ENCODE results near the gene RETSAT.
A peak's percentile ranks its signal among the peaks of the same experiment; 100 is the strongest.

Gene RETSAT

DNA sequence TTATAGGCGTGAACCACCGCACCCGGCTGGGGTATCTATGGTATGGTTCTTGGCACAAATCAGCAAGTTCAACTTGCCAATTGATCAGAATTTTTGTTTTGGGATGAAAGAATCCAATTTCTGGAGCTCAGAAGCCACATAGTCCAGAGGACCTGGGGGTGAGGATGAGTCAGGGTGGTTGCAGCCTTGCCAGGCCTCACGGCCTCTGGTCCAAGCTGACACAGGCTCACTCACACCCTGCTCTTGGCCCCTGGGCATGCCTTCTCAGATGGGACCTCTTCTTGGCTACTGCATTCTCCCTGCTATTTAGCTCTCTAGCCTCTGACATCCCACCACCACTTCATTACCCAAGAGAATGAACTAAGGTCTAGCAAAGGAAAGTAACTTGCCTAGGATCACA, 39.5 kb upstream of the RETSAT start:
- Histone ChIP-seq H3K36me3 (ENCODE audit: low read length) (no peaks in the 10 kb centered on the region), H4K20me1 (ENCODE audit: low read depth, low read length) (no peaks in the 10 kb centered on the region), H3K27me3 (ENCODE audit: low read length) (no peaks in the 10 kb centered on the region), H3F3A (ENCODE audit: insufficient read depth) (no peaks in the 10 kb centered on the region), H3K9me2 (replicated peaks; ENCODE audit: insufficient read depth, low read length) (no peaks in the 10 kb centered on the region), H3K4me3 (ENCODE audit: insufficient read depth, low read length, poor library complexity, severe bottlenecking) (no peak overlapping the region), H3K79me2 (ENCODE audit: insufficient read depth, low read length) (no peaks in the 10 kb centered on the region), H3K9me3 (ENCODE audit: insufficient read depth, low read length) (no peaks in the 10 kb centered on the region), H3K9ac (ENCODE audit: low read length) (no peak overlapping the region), H3K4me2 (ENCODE audit: low read depth, low read length, poor library complexity, severe bottlenecking) (no peak overlapping the region), H2AFZ (ENCODE audit: low read depth, low read length, severe bottlenecking) (no peak overlapping the region), H3K27ac (ENCODE audit: low read depth, low read length) (no peak overlapping the region)
- TF ChIP-seq EZH2phosphoT487 (conservative IDR thresholded peaks at IDR 0.05; ENCODE audit: low read length) = no peak

DNA sequence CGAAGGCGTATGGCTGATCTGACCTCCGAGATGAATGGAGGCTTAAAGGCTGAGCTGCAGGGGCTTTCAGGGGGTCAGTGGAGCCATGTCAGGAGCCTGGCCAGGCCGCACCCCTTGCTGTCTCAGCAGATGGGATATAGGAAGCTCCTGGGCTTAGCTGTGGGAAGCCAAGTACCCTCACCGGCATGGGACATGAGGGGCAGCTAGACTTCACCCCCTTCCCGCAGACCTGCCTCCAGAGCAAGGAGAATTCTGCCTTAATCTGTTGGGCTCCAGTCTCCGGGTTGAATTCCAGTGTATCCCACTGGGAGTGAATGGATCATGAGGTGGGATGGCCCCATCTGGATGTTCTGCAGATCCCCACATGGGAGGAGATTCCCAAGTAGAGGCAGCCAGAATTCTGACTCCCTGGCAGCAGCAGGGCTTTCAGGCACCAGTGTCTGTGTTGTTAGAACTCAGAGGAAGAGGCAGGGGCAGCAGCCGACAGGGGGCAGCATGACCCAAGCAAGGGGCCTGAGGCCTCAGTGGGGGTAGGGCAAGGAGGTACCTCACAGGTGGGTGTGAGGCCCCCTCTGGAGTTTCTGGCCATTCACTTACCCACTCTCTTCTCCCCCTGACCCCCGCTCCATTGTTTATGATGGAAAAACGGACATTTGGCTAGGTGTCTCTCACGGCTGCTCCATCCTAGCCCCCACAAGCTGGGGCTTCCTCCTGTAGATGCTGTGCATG, 36.8 kb upstream of the RETSAT start:
- Histone ChIP-seq H3K9me2 (replicated peaks; ENCODE audit: insufficient read depth, low read length) (no peaks in the 10 kb centered on the region), H3F3A (ENCODE audit: insufficient read depth) (no peaks in the 10 kb centered on the region), H4K20me1 (ENCODE audit: low read depth, low read length) (no peaks in the 10 kb centered on the region), H3K27me3 (ENCODE audit: low read length) (no peaks in the 10 kb centered on the region), H3K4me2 (ENCODE audit: low read depth, low read length, poor library complexity, severe bottlenecking) (no peak overlapping the region), H3K36me3 (ENCODE audit: low read length) (no peaks in the 10 kb centered on the region), H3K9ac (ENCODE audit: low read length) (no peak overlapping the region), H2AFZ (ENCODE audit: low read depth, low read length, severe bottlenecking) (no peak overlapping the region), H3K9me3 (ENCODE audit: insufficient read depth, low read length) (no peaks in the 10 kb centered on the region), H3K79me2 (ENCODE audit: insufficient read depth, low read length) (no peaks in the 10 kb centered on the region), H3K4me3 (ENCODE audit: insufficient read depth, low read length, poor library complexity, severe bottlenecking) (no peak overlapping the region), H3K27ac (ENCODE audit: low read depth, low read length) (no peak overlapping the region)
- no peak for TF ChIP-seq EZH2phosphoT487 (conservative IDR thresholded peaks at IDR 0.05; ENCODE audit: low read length)
- TF ChIP-seq, protein P1, sequence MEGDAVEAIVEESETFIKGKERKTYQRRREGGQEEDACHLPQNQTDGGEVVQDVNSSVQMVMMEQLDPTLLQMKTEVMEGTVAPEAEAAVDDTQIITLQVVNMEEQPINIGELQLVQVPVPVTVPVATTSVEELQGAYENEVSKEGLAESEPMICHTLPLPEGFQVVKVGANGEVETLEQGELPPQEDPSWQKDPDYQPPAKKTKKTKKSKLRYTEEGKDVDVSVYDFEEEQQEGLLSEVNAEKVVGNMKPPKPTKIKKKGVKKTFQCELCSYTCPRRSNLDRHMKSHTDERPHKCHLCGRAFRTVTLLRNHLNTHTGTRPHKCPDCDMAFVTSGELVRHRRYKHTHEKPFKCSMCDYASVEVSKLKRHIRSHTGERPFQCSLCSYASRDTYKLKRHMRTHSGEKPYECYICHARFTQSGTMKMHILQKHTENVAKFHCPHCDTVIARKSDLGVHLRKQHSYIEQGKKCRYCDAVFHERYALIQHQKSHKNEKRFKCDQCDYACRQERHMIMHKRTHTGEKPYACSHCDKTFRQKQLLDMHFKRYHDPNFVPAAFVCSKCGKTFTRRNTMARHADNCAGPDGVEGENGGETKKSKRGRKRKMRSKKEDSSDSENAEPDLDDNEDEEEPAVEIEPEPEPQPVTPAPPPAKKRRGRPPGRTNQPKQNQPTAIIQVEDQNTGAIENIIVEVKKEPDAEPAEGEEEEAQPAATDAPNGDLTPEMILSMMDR (IDR thresholded peaks at IDR 0.05; ENCODE audit: insufficient read depth, low read length, poor library complexity, severe bottlenecking) = peak; percentile 70

GRCh38 chr2:85388878-85389538, 34.7 kb upstream of the RETSAT start:
- Histone ChIP-seq H3K27me3 (ENCODE audit: low read length) (no peaks in the 10 kb centered on the region), H3K4me3 (ENCODE audit: insufficient read depth, low read length, poor library complexity, severe bottlenecking) (no peak overlapping the region), H3K9ac (ENCODE audit: low read length) (no peak overlapping the region), H2AFZ (ENCODE audit: low read depth, low read length, severe bottlenecking) (no peak overlapping the region), H3K9me3 (ENCODE audit: insufficient read depth, low read length) (no peaks in the 10 kb centered on the region), H3K4me2 (ENCODE audit: low read depth, low read length, poor library complexity, severe bottlenecking) (no peak overlapping the region), H3F3A (ENCODE audit: insufficient read depth) (no peaks in the 10 kb centered on the region), H4K20me1 (ENCODE audit: low read depth, low read length) (no peaks in the 10 kb centered on the region), H3K36me3 (ENCODE audit: low read length) (no peaks in the 10 kb centered on the region), H3K9me2 (replicated peaks; ENCODE audit: insufficient read depth, low read length) (no peaks in the 10 kb centered on the region), H3K27ac (ENCODE audit: low read depth, low read length) (no peak overlapping the region), H3K79me2 (ENCODE audit: insufficient read depth, low read length) (no peaks in the 10 kb centered on the region)
- TF ChIP-seq, protein P1 (IDR thresholded peaks at IDR 0.05; ENCODE audit: insufficient read depth, low read length, poor library complexity, severe bottlenecking) = no peak
- no peak for TF ChIP-seq EZH2phosphoT487 (conservative IDR thresholded peaks at IDR 0.05; ENCODE audit: low read length)

- Histone ChIP-seq H3K4me2 (ENCODE audit: low read depth, low read length, poor library complexity, severe bottlenecking) (no peak overlapping the region), H2AFZ (ENCODE audit: low read depth, low read length, severe bottlenecking) (no peak overlapping the region), H3K27ac (ENCODE audit: low read depth, low read length) (no peak overlapping the region), H3F3A (ENCODE audit: insufficient read depth) (no peaks in the 10 kb centered on the region), H4K20me1 (ENCODE audit: low read depth, low read length) (no peaks in the 10 kb centered on the region), H3K27me3 (ENCODE audit: low read length) (no peaks in the 10 kb centered on the region), H3K36me3 (ENCODE audit: low read length) (no peaks in the 10 kb centered on the region), H3K79me2 (ENCODE audit: insufficient read depth, low read length) (no peaks in the 10 kb centered on the region), H3K9ac (ENCODE audit: low read length) (no peak overlapping the region), H3K9me3 (ENCODE audit: insufficient read depth, low read length) (no peaks in the 10 kb centered on the region), H3K9me2 (replicated peaks; ENCODE audit: insufficient read depth, low read length) (no peaks in the 10 kb centered on the region), H3K4me3 (ENCODE audit: insufficient read depth, low read length, poor library complexity, severe bottlenecking) (no peak overlapping the region)
- TF ChIP-seq, protein P1 (IDR thresholded peaks at IDR 0.05; ENCODE audit: insufficient read depth, low read length, poor library complexity, severe bottlenecking) = no peak
- no peak for TF ChIP-seq EZH2phosphoT487 (conservative IDR thresholded peaks at IDR 0.05; ENCODE audit: low read length)
Measured at GRCh38 chr2:85387754-85388153, 33.4 kb upstream of the RETSAT start.

All from SU-DHL-6 (cell line).